Neuronal stem cell (in vitro differentiated cells): ENCODE results near the gene DDX27.

Experiments
- DNase-seq: peaks from one replicate; pipeline ENCODE4 v3.0.0-alpha.2; 2013; ENCODE audit warnings: low spot score
- H2AFZ ChIP-seq: one replicate; pipeline ENCODE4 v1.6.1; 2013; ENCODE audit warnings: mild to moderate bottlenecking, low read length, inconsistent platforms
- H2AK5ac ChIP-seq: 2 replicates; pipeline ENCODE4 v1.6.1; 2013; ENCODE audit warnings: low read depth, mild to moderate bottlenecking, inconsistent platforms, low read length, moderate library complexity, mixed read lengths
- H2BK120ac ChIP-seq: 2 replicates; pipeline ENCODE4 v1.6.1; 2013; ENCODE audit warnings: low read depth, mild to moderate bottlenecking, inconsistent platforms, low read length, moderate library complexity, mixed read lengths
- H2BK12ac ChIP-seq: one replicate; pipeline ENCODE4 v1.6.1; 2013; ENCODE audit warnings: low read length, inconsistent platforms
- H2BK15ac ChIP-seq: 2 replicates; pipeline ENCODE4 v1.6.1; 2013; ENCODE audit warnings: mild to moderate bottlenecking, low read length, inconsistent platforms, mixed read lengths
- H2BK5ac ChIP-seq: one replicate; pipeline ENCODE4 v1.6.1; 2013; ENCODE audit warnings: inconsistent platforms, mild to moderate bottlenecking, low read length, moderate library complexity
- H3K14ac ChIP-seq: one replicate; pipeline ENCODE4 v1.6.1; 2013; ENCODE audit warnings: low read length, inconsistent platforms
- H3K18ac ChIP-seq: 2 replicates; pipeline ENCODE4 v1.6.1; 2013; ENCODE audit warnings: low read length, inconsistent platforms
- H3K23ac ChIP-seq: 2 replicates; pipeline ENCODE4 v1.6.1; 2013; ENCODE audit warnings: low read depth, mild to moderate bottlenecking, mixed read lengths, low read length, inconsistent platforms; ENCODE audit not compliant: poor library complexity
- H3K27ac ChIP-seq: replicated peaks from 3 replicates; pipeline ENCODE4 v1.5.1; 2013; ENCODE audit warnings: low read length, inconsistent platforms
- H3K27me3 ChIP-seq, 3 experiments: 2 replicates each; pipeline ENCODE4 v1.6.1; 2013; ENCODE audit warnings: low read length in 3 of 3, mild to moderate bottlenecking in 2 of 3, inconsistent platforms in 1 of 3, low read depth in 1 of 3, mixed read lengths in 1 of 3, moderate library complexity in 1 of 3; ENCODE audit not compliant: control insufficient read depth in 3 of 3, insufficient read depth in 3 of 3
- H3K36me3 ChIP-seq, 2 donors: replicated peaks in 1 of 2; 2 replicates each; pipeline ENCODE4 v1.6.1; 2013; ENCODE audit warnings: low read length in 2 of 2; ENCODE audit not compliant: control insufficient read depth in 2 of 2, insufficient read depth in 2 of 2
- H3K4ac ChIP-seq: 2 replicates; pipeline ENCODE4 v1.6.1; 2013; ENCODE audit warnings: inconsistent platforms, mild to moderate bottlenecking, low read length, moderate library complexity
- H3K4me1 ChIP-seq, 2 donors: 1 replicate in 1 of 2; 2 replicates in 1 of 2; pipeline ENCODE4 v1.6.1; 2013; ENCODE audit warnings: low read length in 2 of 2, low read depth in 1 of 2; ENCODE audit not compliant: control insufficient read depth in 2 of 2, insufficient read depth in 1 of 2
- H3K4me2 ChIP-seq: one replicate; pipeline ENCODE4 v1.6.1; 2013; ENCODE audit warnings: mild to moderate bottlenecking, low read length, inconsistent platforms; ENCODE audit not compliant: insufficient read depth, poor library complexity, severe bottlenecking
- H3K4me3 ChIP-seq, 2 donors: 2 replicates each; pipeline ENCODE4 v1.5.1; 2013; ENCODE audit warnings: low read length in 2 of 2, mild to moderate bottlenecking in 2 of 2, inconsistent platforms in 1 of 2, moderate library complexity in 1 of 2
- H3K79me1 ChIP-seq: one replicate; pipeline ENCODE4 v1.6.1; 2013; ENCODE audit warnings: low read depth, mild to moderate bottlenecking, inconsistent platforms, low read length, moderate library complexity
- H3K9ac ChIP-seq: one replicate; pipeline ENCODE4 v1.6.1; 2013; ENCODE audit warnings: mild to moderate bottlenecking, low read depth, low read length, inconsistent platforms; ENCODE audit not compliant: poor library complexity
- H3K9me3 ChIP-seq, 2 donors: replicated peaks in 1 of 2; 2 replicates each; pipeline versions ENCODE3 to v1.6.1; 2013; ENCODE audit warnings: low read length in 2 of 2, mild to moderate bottlenecking in 2 of 2, inconsistent platforms in 1 of 2, low read depth in 1 of 2, mixed read lengths in 1 of 2, moderate library complexity in 1 of 2; ENCODE audit not compliant: control insufficient read depth in 2 of 2, insufficient read depth in 1 of 2
- H4K8ac ChIP-seq: one replicate; pipeline ENCODE4 v1.6.1; 2013; ENCODE audit warnings: low read depth, mild to moderate bottlenecking, inconsistent platforms, low read length, moderate library complexity
- H4K91ac ChIP-seq: one replicate; pipeline ENCODE4 v1.6.1; 2013; ENCODE audit warnings: low read length, low read depth, mild to moderate bottlenecking, inconsistent platforms; ENCODE audit not compliant: poor library complexity
- WGBS, 2 donors: extraction: QIAGEN DNeasy Blood & Tissue Kit; methylation state at CpG; one replicate each; pipeline ENCODE4 v1.1.7; 2013; ENCODE audit warnings: missing lambda C conversion rate in 2 of 2, mixed read lengths in 1 of 2; ENCODE audit not compliant: insufficient read length in 2 of 2, insufficient replicate concordance in 1 of 2; ENCODE audit errors: extremely low coverage in 2 of 2; 5-methylcytosine and 5-hydroxymethylcytosine counted together
- small RNA-seq: library from polyadenylated mRNA; stranded (forward); fragments of <200 nt; extraction: miRNeasy Mini kit (QIAGEN cat#:217004); gene quantifications from one replicate; pipeline ENCODE3, GENCODE V24; 2013; ENCODE audit not compliant: insufficient read depth

Gene DDX27

GRCh38 chr20:49293122-49293521 is 73.9 kb downstream of the DDX27 start:
- H4K8ac ChIP-seq: no peak overlapping the region
- DNase-seq: no peak
- no peak overlapping the region for H3K14ac ChIP-seq
- H2BK5ac ChIP-seq: no peak overlapping the region
- no peaks in the 10 kb centered on the region for H3K4me1 ChIP-seq
- H3K9ac ChIP-seq: no peak overlapping the region
- H2BK15ac ChIP-seq: no peak overlapping the region
- H2BK12ac ChIP-seq: no peak overlapping the region
- no peak overlapping the region for H3K18ac ChIP-seq
- peaks cover 0 to 5% of the 10 kb centered on the region in 2 donors for H3K9me3 ChIP-seq
- no peak overlapping the region for H3K27ac ChIP-seq
- H3K27me3 ChIP-seq: no peaks in the 10 kb centered on the region
- no peak overlapping the region for H2BK120ac ChIP-seq
- no CpG with 5 or more reads among the region's 6 CpGs for WGBS, 2 donors
- H2AK5ac ChIP-seq: no peak overlapping the region
- H3K4me2 ChIP-seq: no peak overlapping the region
- no peak overlapping the region for H3K4ac ChIP-seq
- H4K91ac ChIP-seq: no peak overlapping the region
- no peak overlapping the region for H3K4me3 ChIP-seq
- H2AFZ ChIP-seq: no peak overlapping the region
- H3K36me3 ChIP-seq: peaks cover 35 to 54% of the 10 kb centered on the region in 2 donors
- no peak overlapping the region for H3K23ac ChIP-seq
- H3K79me1 ChIP-seq: no peaks in the 10 kb centered on the region

Small RNA genes lying within 50 kb of the gene (small RNA-seq; reads per million reads assigned to genes)
- gene SNORD12B (9,662 reads per million, percentile 100 among the genes with 10 or more reads in this experiment), gene SNORD12C (3,087 reads per million, percentile 99 among the genes with 10 or more reads in this experiment)
